Uterus (tissue), 2 donors: Measurements from ENCODE around the gene C1orf94.

Experiments
- CTCF ChIP-seq, 4 experiments: fragments of 200-600 bp in 2 of 4; fragments of 450-650 bp in 2 of 4; sonication (generic) in 2 of 4; IDR thresholded peaks; one replicate each; pipeline ENCODE4 v1.5.1; 2016 to 2019; ENCODE audit warnings: antibody characterized with exemption in 4 of 4, mild to moderate bottlenecking in 2 of 4, moderate library complexity in 1 of 4
- POLR2A ChIP-seq, 2 donors: fragments of 450-650 bp; IDR thresholded peaks; one replicate each; pipeline ENCODE4 v1.6.1; 2016; ENCODE audit warnings: antibody characterized with exemption in 2 of 2, mild to moderate bottlenecking in 1 of 2, moderate library complexity in 1 of 2

GRCh38 chr1:34266127-34266951 is 89.6 kb downstream of the C1orf94 start:
- TF ChIP-seq CTCF (IDR thresholded peaks at IDR 0.05), result no peak
- TF ChIP-seq POLR2A (IDR thresholded peaks at IDR 0.05), result no peak
